Measurements from ENCODE around the gene IL11. TPM values are rescaled to one million over a fixed set of nuclear protein-coding genes. Genes with fewer than 3 reads are reported as not detected.
"Not testable (repeated sequence)": the region's sequence is repeated elsewhere in the genome, so short reads cannot be mapped to it uniquely, and the experiment has no call there.

IL11 gene
- total RNA-seq, 1 donor from 2014 or later: 0.06 TPM

GRCh38 chr19:55418185-55418584 is 47.9 kb upstream of the IL11 start:
- Mint-ChIP-seq H3K4me3 (no peak overlapping the region), H3K27me3 (ENCODE audit: insufficient read depth, low read depth) (peaks cover 15% of the 10 kb centered on the region), H3K4me1 (peaks cover 5% of the 10 kb centered on the region), H3K36me3 (no peaks in the 10 kb centered on the region), H3K9me3 (no peaks in the 10 kb centered on the region), H3K27ac (peak overlapping the region; percentile 44)
- Histone ChIP-seq H3K27ac (no peak overlapping the region), H2AFZ (replicated peaks) (no peak overlapping the region), H4K20me1 (ENCODE audit: low read depth) (no peaks in the 10 kb centered on the region), H3K79me2 (ENCODE audit: low read depth) (no peaks in the 10 kb centered on the region), H3F3A (ENCODE audit: low read depth) (no peaks in the 10 kb centered on the region), H3K4me1 (no peaks in the 10 kb centered on the region), H3K36me3 (no peaks in the 10 kb centered on the region), H3K9me3 (ENCODE audit: low read depth) (no peaks in the 10 kb centered on the region), H3K9ac (no peak overlapping the region), H3K27me3 (peaks cover 19% of the 10 kb centered on the region), H3K4me2 (no peak overlapping the region), H3K4me3 (no peak overlapping the region)
- DNase-seq (ENCODE audit: low spot score): peak; percentile 86
- TF ChIP-seq CTCF (IDR thresholded peaks at IDR 0.05): peak; percentile 84
- TF ChIP-seq EZH2 (IDR thresholded peaks at IDR 0.05): peak; percentile 29
- no peak for TF ChIP-seq EZH2phosphoT487 (IDR thresholded peaks at IDR 0.05)

GRCh38 chr19:55410168-55410567 is 39.9 kb upstream of the IL11 start:
- peaks cover 15% of the 10 kb centered on the region for H3K4me1 ChIP-seq
- H3K36me3 ChIP-seq: no peaks in the 10 kb centered on the region
- DNase-seq (ENCODE audit: low spot score): no peak
- H3K4me1 Mint-ChIP-seq: peaks cover 25% of the 10 kb centered on the region
- no peak overlapping the region for H2AFZ ChIP-seq (replicated peaks)
- no peak overlapping the region for H3K9ac ChIP-seq
- H4K20me1 ChIP-seq (ENCODE audit: low read depth): peaks cover 22% of the 10 kb centered on the region
- no peak overlapping the region for H3K4me3 Mint-ChIP-seq
- H3K4me2 ChIP-seq: no peak overlapping the region
- peaks cover 13% of the 10 kb centered on the region for H3K9me3 Mint-ChIP-seq
- H3K79me2 ChIP-seq (ENCODE audit: low read depth): peaks cover 23% of the 10 kb centered on the region
- H3K36me3 Mint-ChIP-seq: peaks cover 19% of the 10 kb centered on the region
- H3K4me3 ChIP-seq: no peak overlapping the region
- no peaks in the 10 kb centered on the region for H3K9me3 ChIP-seq (ENCODE audit: low read depth)
- no peak overlapping the region for H3K27ac ChIP-seq
- peaks cover 20% of the 10 kb centered on the region for H3F3A ChIP-seq (ENCODE audit: low read depth)
- TF ChIP-seq EZH2 (IDR thresholded peaks at IDR 0.05): no peak
- no peak for TF ChIP-seq EZH2phosphoT487 (IDR thresholded peaks at IDR 0.05)
- no peak for TF ChIP-seq CTCF (IDR thresholded peaks at IDR 0.05)
- H3K27me3 Mint-ChIP-seq (ENCODE audit: insufficient read depth, low read depth): peaks cover 16% of the 10 kb centered on the region
- no peak overlapping the region for H3K27ac Mint-ChIP-seq
- H3K27me3 ChIP-seq: no peaks in the 10 kb centered on the region

- peak overlapping the region; percentile 95 for H3K27ac Mint-ChIP-seq
- H3K4me1 Mint-ChIP-seq: peaks cover 25% of the 10 kb centered on the region
- H3K9ac ChIP-seq; H3K27ac ChIP-seq; H3K27me3 ChIP-seq; DNase-seq (ENCODE audit: low spot score); H3K4me3 ChIP-seq; H3K4me2 ChIP-seq; H3K9me3 ChIP-seq (ENCODE audit: low read depth); H3K36me3 ChIP-seq; H2AFZ ChIP-seq (replicated peaks): not testable (repeated sequence)
- H3K79me2 ChIP-seq (ENCODE audit: low read depth): peaks cover 33% of the 10 kb centered on the region
- peak overlapping the region; percentile 64 for H3K4me3 Mint-ChIP-seq
- H3K36me3 Mint-ChIP-seq: peaks cover 19% of the 10 kb centered on the region
- H3K9me3 Mint-ChIP-seq: peaks cover 13% of the 10 kb centered on the region
- peaks cover 14% of the 10 kb centered on the region for H3K27me3 Mint-ChIP-seq (ENCODE audit: insufficient read depth, low read depth)
- H4K20me1 ChIP-seq (ENCODE audit: low read depth): peaks cover 32% of the 10 kb centered on the region
- H3K4me1 ChIP-seq: peaks cover 15% of the 10 kb centered on the region
- H3F3A ChIP-seq (ENCODE audit: low read depth): peaks cover 28% of the 10 kb centered on the region
Observed at GRCh38 chr19:55409179-55409578, 38.9 kb upstream of the IL11 start.

- peaks cover 14% of the 10 kb centered on the region for H3K27me3 Mint-ChIP-seq (ENCODE audit: insufficient read depth, low read depth)
- H3K36me3 Mint-ChIP-seq: peaks cover 24% of the 10 kb centered on the region
- Histone ChIP-seq H2AFZ (replicated peaks) (no peak overlapping the region), H3F3A (ENCODE audit: low read depth) (peaks cover 35% of the 10 kb centered on the region), H3K27me3 (no peaks in the 10 kb centered on the region), H3K4me3 (peak overlapping the region; percentile 6), H3K9me3 (ENCODE audit: low read depth) (no peaks in the 10 kb centered on the region), H3K27ac (no peak overlapping the region), H4K20me1 (ENCODE audit: low read depth) (peaks cover 39% of the 10 kb centered on the region), H3K9ac (no peak overlapping the region), H3K79me2 (ENCODE audit: low read depth) (peaks cover 40% of the 10 kb centered on the region), H3K4me2 (peak overlapping the region; percentile 21), H3K36me3 (no peaks in the 10 kb centered on the region), H3K4me1 (peaks cover 15% of the 10 kb centered on the region)
- no peak for DNase-seq (ENCODE audit: low spot score)
- H3K27ac Mint-ChIP-seq: peak overlapping the region; percentile 99
- H3K4me3 Mint-ChIP-seq: peak overlapping the region; percentile 95
- peaks cover 13% of the 10 kb centered on the region for H3K9me3 Mint-ChIP-seq
- peaks cover 30% of the 10 kb centered on the region for H3K4me1 Mint-ChIP-seq
- TF ChIP-seq CTCF (IDR thresholded peaks at IDR 0.05) (no peak), EZH2 (IDR thresholded peaks at IDR 0.05) (no peak), EZH2phosphoT487 (IDR thresholded peaks at IDR 0.05) (no peak)
Observed at GRCh38 chr19:55408533-55408872, 38.2 kb upstream of the IL11 start.

All from neural progenitor cell (in vitro differentiated cells).